ENCODE measurements around the gene SHB. TPM values are rescaled to one million over a fixed set of nuclear protein-coding genes. Genes with fewer than 3 reads are reported as not detected.

SHB gene
- total RNA-seq, 4 donors from 2014 or later = 27.6 to 42.6 (median 34.5) TPM

- intact Hi-C loops (cut with DNase I; ENCODE audit: low total_unique reads) = no loop called here
- 88 to 90% methylated on average over 9 of the region's 9 CpGs for WGBS, 2 donors
- H3K4me3 ChIP-seq (ENCODE audit: low read depth, poor library complexity, severe bottlenecking) = no peak overlapping the region
These were observed 56.1 kb downstream of the SHB start for GRCh38 chr9:38012767-38013450.

GRCh38 chr9:38011991-38012390 is 57.0 kb downstream of the SHB start:
- DNase-seq (ENCODE audit: low spot score in 2 of 2) = no peak
- intact Hi-C loops (cut with DNase I; ENCODE audit: low total_unique reads) = no loop called here
- TF ChIP-seq CTCF (IDR thresholded peaks at IDR 0.05) (no peak), POLR2A (IDR thresholded peaks at IDR 0.05) (no peak)
- 85 to 90% methylated on average over 5 of the region's 5 CpGs for WGBS, 2 donors
- H3K4me3 ChIP-seq (ENCODE audit: low read depth, poor library complexity, severe bottlenecking) = no peak overlapping the region

More at GRCh38 chr9:38012767-38013450, 56.1 kb downstream of the SHB start:
- TF ChIP-seq POLR2A (IDR thresholded peaks at IDR 0.05) = no peak
- no peak for TF ChIP-seq CTCF (IDR thresholded peaks at IDR 0.05)
- no peak for DNase-seq (ENCODE audit: low spot score in 2 of 2)

- TF ChIP-seq CTCF (IDR thresholded peaks at IDR 0.05) (no peak), POLR2A (IDR thresholded peaks at IDR 0.05) (no peak)
- intact Hi-C loops (cut with DNase I; ENCODE audit: low total_unique reads) = no loop called here
- 93% methylated on average over 7 of the region's 7 CpGs for WGBS, 2 donors
- no peak for DNase-seq (ENCODE audit: low spot score in 2 of 2)
- H3K4me3 ChIP-seq (ENCODE audit: low read depth, poor library complexity, severe bottlenecking) = no peak overlapping the region
These were observed 57.9 kb downstream of the SHB start for GRCh38 chr9:38010918-38011704.

- WGBS, 2 donors = 88 to 93% methylated on average over 4 of the region's 4 CpGs
- intact Hi-C loops (cut with DNase I; ENCODE audit: low total_unique reads) = no loop called here
- H3K4me3 ChIP-seq (ENCODE audit: low read depth, poor library complexity, severe bottlenecking) = no peak overlapping the region
- DNase-seq (ENCODE audit: low spot score in 2 of 2) = no peak
- TF ChIP-seq POLR2A (IDR thresholded peaks at IDR 0.05) (no peak), CTCF (IDR thresholded peaks at IDR 0.05) (no peak)
These were observed 59.0 kb downstream of the SHB start for GRCh38 chr9:38009990-38010389.

GRCh38 chr9:38009035-38009501 is 60.0 kb downstream of the SHB start:
- intact Hi-C loops (cut with DNase I; ENCODE audit: low total_unique reads) = no loop called here
- TF ChIP-seq CTCF (IDR thresholded peaks at IDR 0.05) (no peak), POLR2A (IDR thresholded peaks at IDR 0.05) (no peak)

More at GRCh38 chr9:38009035-38009501, 60.0 kb downstream of the SHB start:
- WGBS, 2 donors = 89 to 91% methylated on average over 3 to 5 of the region's 5 CpGs
- H3K4me3 ChIP-seq (ENCODE audit: low read depth, poor library complexity, severe bottlenecking) = no peak overlapping the region
- no peak for DNase-seq (ENCODE audit: low spot score in 2 of 2)

Data from lower leg skin (tissue), 4 donors.